GM12892 (cell line): ENCODE measurements around the gene CAPSL.
"Not testable (repeated sequence)": the region's sequence is repeated elsewhere in the genome, so short reads cannot be mapped to it uniquely, and the experiment has no call there.

Experiments
- POLR2A ChIP-seq: IDR thresholded peaks from 2 replicates; pipeline ENCODE4 v1.6.1; 2011; ENCODE audit warnings: low read depth, low read length, control low read depth
- TAF1 ChIP-seq: IDR thresholded peaks from 2 replicates; pipeline ENCODE4 v1.6.1; 2011; ENCODE audit warnings: low read depth, mild to moderate bottlenecking, control low read depth, low read length, borderline replicate concordance

DNA sequence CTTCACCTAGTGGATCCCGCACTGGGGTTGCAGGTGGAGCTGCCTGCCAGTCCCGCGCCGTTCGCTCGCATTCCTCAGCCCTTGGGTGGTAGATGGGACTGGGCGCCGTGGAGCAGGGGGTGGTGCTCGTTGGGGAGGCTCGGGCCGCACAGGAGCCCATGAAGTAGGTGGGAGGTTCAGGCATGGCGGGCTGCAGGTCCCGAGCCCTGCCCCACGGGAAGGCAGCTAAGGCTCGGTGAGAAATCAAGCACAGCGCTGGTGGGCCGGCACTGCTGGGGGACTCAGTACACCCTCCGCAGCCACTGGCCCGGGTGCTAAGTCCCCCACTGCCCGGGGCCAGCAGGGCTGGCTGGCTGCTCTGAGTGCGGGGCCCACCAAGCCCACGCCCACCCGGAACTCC lies 45.6 kb downstream of the CAPSL start:
- TF ChIP-seq POLR2A, TAF1: not testable (repeated sequence)
